Measurements from ENCODE around the gene MMP15. TPM values are rescaled to one million over a fixed set of nuclear protein-coding genes. Genes with fewer than 3 reads are reported as not detected.
"Not testable (repeated sequence)": the region's sequence is repeated elsewhere in the genome, so short reads cannot be mapped to it uniquely, and the experiment has no call there.

Gene MMP15
- total RNA-seq, 4 donors from 2014 or later: 2.9 to 6.5 (median 4.5) TPM

- H3K27me3 ChIP-seq: peaks cover 0 to 5% (median 0%) of the 10 kb centered on the region in 4 donors
- no peak for DNase-seq
- no peak overlapping the region for H3K27ac ChIP-seq
- no peaks in the 10 kb centered on the region for H3K4me1 ChIP-seq
- WGBS, 2 donors: 65 to 67% methylated on average over 2 to 4 of the region's 5 CpGs
- no peak overlapping the region for H3K4me3 ChIP-seq
- no peak for TF ChIP-seq POLR2A (IDR thresholded peaks at IDR 0.05)
- no peak for TF ChIP-seq CTCF (IDR thresholded peaks at IDR 0.05)
- no peaks in the 10 kb centered on the region for H3K9me3 ChIP-seq
- no peaks in the 10 kb centered on the region for H3K36me3 ChIP-seq
- intact Hi-C loops (cut with DNase I): no loop called here
Measured at GRCh38 chr16:58094026-58094425, 68.5 kb downstream of the MMP15 start.

- no peak overlapping the region for H3K4me3 ChIP-seq
- no peaks in the 10 kb centered on the region for H3K9me3 ChIP-seq
- no peak overlapping the region for H3K27ac ChIP-seq
- H3K36me3 ChIP-seq: no peaks in the 10 kb centered on the region
- no peaks in the 10 kb centered on the region for H3K4me1 ChIP-seq
- intact Hi-C loops (cut with DNase I): no loop called here
- WGBS, 2 donors: 65 to 68% methylated on average over 7 to 9 of the region's 15 CpGs
- DNase-seq: no peak
- H3K27me3 ChIP-seq: peaks cover 0 to 5% (median 0%) of the 10 kb centered on the region in 4 donors
- TF ChIP-seq POLR2A (IDR thresholded peaks at IDR 0.05) (no peak), CTCF (IDR thresholded peaks at IDR 0.05) (no peak)
Measured at GRCh38 chr16:58094791-58095574, 69.4 kb downstream of the MMP15 start.

DNA sequence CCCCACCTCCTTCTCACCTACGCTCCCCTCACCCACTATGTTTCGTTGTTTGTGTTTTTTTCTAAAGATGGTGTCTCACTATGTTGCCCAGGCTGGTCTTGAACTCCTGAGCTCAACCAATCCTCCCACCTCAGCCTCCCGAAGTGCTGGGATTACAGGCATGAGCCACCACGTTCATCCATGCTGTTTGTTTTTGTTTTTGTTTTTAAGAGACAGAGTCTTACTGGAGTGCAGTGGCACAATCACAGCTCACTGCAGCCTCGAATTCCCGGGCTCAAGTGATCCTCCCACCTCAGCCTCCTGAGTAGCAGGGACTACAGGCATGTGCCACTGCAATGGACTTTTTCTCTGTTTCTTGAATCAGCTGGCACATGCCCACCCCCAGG is 70.0 kb downstream of the MMP15 start:
- DNase-seq; intact Hi-C loops (cut with DNase I); H3K4me1 ChIP-seq; H3K4me3 ChIP-seq; H3K27me3 ChIP-seq; H3K9me3 ChIP-seq; H3K36me3 ChIP-seq; H3K27ac ChIP-seq: not testable (repeated sequence)
- WGBS, 2 donors: 69 to 73% methylated on average over 6 of the region's 6 CpGs

GRCh38 chr16:58096249-58096648 is 70.7 kb downstream of the MMP15 start:
- Histone ChIP-seq H3K27ac (no peak overlapping the region), H3K27me3 (peaks cover 0 to 5% (median 0%) of the 10 kb centered on the region in 4 donors), H3K36me3 (no peaks in the 10 kb centered on the region), H3K4me1 (no peaks in the 10 kb centered on the region), H3K4me3 (no peak overlapping the region), H3K9me3 (no peaks in the 10 kb centered on the region)
- TF ChIP-seq CTCF (IDR thresholded peaks at IDR 0.05) (no peak), POLR2A (IDR thresholded peaks at IDR 0.05) (no peak)
- WGBS, 2 donors: 28 to 33% methylated on average over 1 to 2 of the region's 2 CpGs
- DNase-seq: no peak
- intact Hi-C loops (cut with DNase I): no loop called here

Small RNA genes within 50 kb of the gene (small RNA-seq; reads per million reads assigned to genes)
- 0 reads per million in 4 donors for gene RF00019

Other genes with a start within 250 kb of the MMP15 start
- gene KIFC3, start 223.3 kb upstream of the MMP15 start, total RNA-seq: 10 to 100 TPM; 14.8 to 72.4 (median 43.5) TPM
- gene CNGB1, start 54.6 kb upstream of the MMP15 start, total RNA-seq: under 1 TPM in 1 of 4 donors, not detected in 3; 0.04 TPM
- gene ZNF319, start 25.1 kb upstream of the MMP15 start, total RNA-seq: 1 to 10 TPM; 1.5 to 5.1 (median 2.6) TPM
- gene USB1, start 24.3 kb upstream of the MMP15 start, total RNA-seq: 10 to 100 TPM; 11.2 to 23.9 (median 18.6) TPM
- gene CFAP20, start 103.6 kb downstream of the MMP15 start, total RNA-seq: 10 to 100 TPM; 26.9 to 33.6 (median 32.0) TPM
- gene CSNK2A2, start 172.4 kb downstream of the MMP15 start, total RNA-seq: 10 to 100 TPM; 22.3 to 32.8 (median 29.1) TPM